K562 (cell line): ENCODE measurements around the gene HIF1A. TPM values are rescaled to one million over a fixed set of nuclear protein-coding genes. Genes with fewer than 3 reads are reported as not detected.

Source experiments
- ATAC-seq: fragments of 200-7000 bp; cut with Tn5 transposase; 3 replicates; pipeline ENCODE4 v1.9.1; 2020; ENCODE audit warnings: moderate library complexity
- BruUV-seq: library from RNA; stranded (reverse); fragments of 400-500 nt; replicated peaks from 2 replicates; lab custom pipeline; 2021; lab: Mats Ljungman, UMichigan
- CTCF ChIA-PET: fragments of 300-600 bp; formaldehyde crosslinking; extraction: SDS; loops from one replicate; lab custom pipeline; 2021; ENCODE audit warnings: low intra/inter-chr PET ratio; lab: Yijun Ruan, JAX
- POLR2A ChIA-PET: fragments of 300-600, 350-650 bp; sonication (Branson Sonifier 250); formaldehyde crosslinking; extraction: SDS; loops from one replicate; lab custom pipeline; 2021; ENCODE audit warnings: antibody characterized with exemption, inconsistent platforms; lab: Yijun Ruan, JAX
- DNase-seq, 4 experiments: peaks; one replicate each; pipeline versions ENCODE4 v3.0.0 to v3.0.0-alpha.2; 2011 to 2018; ENCODE audit warnings: low spot score in 3 of 4, mixed read lengths in 3 of 4; ENCODE audit errors: extremely low read depth in 1 of 4
- FAIRE-seq: peaks from 2 replicates; lab custom pipeline; 2011; peaks lifted over from hg19 to GRCh38; lab: Jason Lieb, UNC
- H2AFZ ChIP-seq: 2 replicates; pipeline ENCODE4 v1.6.0; 2011; ENCODE audit warnings: low read depth, low read length, control low read depth, inconsistent platforms
- H3K27ac ChIP-seq: fragments of 200-600 bp; 3 replicates; pipeline ENCODE4 v1.8.0; 2011; ENCODE audit warnings: low read depth, mild to moderate bottlenecking, control low read depth, inconsistent platforms, low read length, moderate library complexity, mixed read lengths; ENCODE audit errors: extremely low read depth
- H3K27me3 ChIP-seq, 2 experiments: fragments of 300-600 bp in 1 of 2; 2 replicates in 1 of 2; 3 replicates in 1 of 2; pipeline versions ENCODE4 v1.6.0 to v1.8.0; 2011; ENCODE audit warnings: inconsistent platforms in 2 of 2, low read length in 2 of 2, mild to moderate bottlenecking in 1 of 2, mixed read lengths in 1 of 2, moderate library complexity in 1 of 2; ENCODE audit not compliant: control insufficient read depth in 2 of 2, insufficient read depth in 2 of 2
- H3K36me3 ChIP-seq: fragments of 300-600 bp; 3 replicates; pipeline ENCODE4 v1.8.0; 2011; ENCODE audit warnings: mild to moderate bottlenecking, low read length, inconsistent platforms; ENCODE audit not compliant: control insufficient read depth, insufficient read depth
- H3K4me1 ChIP-seq, 2 experiments: fragments of 200-600 bp in 1 of 2; replicated peaks in 1 of 2; 2 replicates in 1 of 2; 3 replicates in 1 of 2; pipeline versions ENCODE4 v1.5.1 to v1.8.0; 2011; ENCODE audit warnings: inconsistent platforms in 2 of 2, low read length in 2 of 2, mild to moderate bottlenecking in 1 of 2, mixed read lengths in 1 of 2, moderate library complexity in 1 of 2; ENCODE audit not compliant: control insufficient read depth in 2 of 2, insufficient read depth in 2 of 2
- H3K4me2 ChIP-seq: 2 replicates; pipeline ENCODE4 v1.6.1; 2011; ENCODE audit warnings: low read length, control low read depth, inconsistent platforms, mixed read lengths; ENCODE audit not compliant: insufficient read depth
- H3K4me3 ChIP-seq: fragments of 200-600 bp; sonication (generic), shearing (Covaris generic); 2 replicates; pipeline ENCODE4 v1.5.1; 2016; ENCODE audit warnings: control low read depth, inconsistent platforms
- H3K79me2 ChIP-seq: fragments of 200-600 bp; 3 replicates; pipeline ENCODE4 v1.8.0; 2011; ENCODE audit warnings: low read length, inconsistent platforms; ENCODE audit not compliant: control insufficient read depth, insufficient read depth
- H3K9ac ChIP-seq, 2 experiments: 2 replicates each; pipeline versions ENCODE4 v1.6.0 to v1.6.1; 2011; ENCODE audit warnings: low read depth in 2 of 2, low read length in 2 of 2, control low read depth in 1 of 2, inconsistent platforms in 1 of 2, mild to moderate bottlenecking in 1 of 2, mixed read lengths in 1 of 2; ENCODE audit not compliant: insufficient read depth in 1 of 2
- H3K9me1 ChIP-seq: one replicate; pipeline ENCODE4 v1.6.0; 2011; ENCODE audit warnings: inconsistent platforms, mild to moderate bottlenecking, low read length, moderate library complexity; ENCODE audit not compliant: control insufficient read depth, insufficient read depth
- H3K9me3 ChIP-seq: replicated peaks from 2 replicates; pipeline ENCODE4 v1.5.1; 2011; ENCODE audit warnings: low read depth, low read length, inconsistent platforms; ENCODE audit not compliant: control insufficient read depth, insufficient read depth
- H4K20me1 ChIP-seq: replicated peaks from 2 replicates; pipeline ENCODE4 v1.6.1; 2011; ENCODE audit warnings: low read length, inconsistent platforms, mixed read lengths; ENCODE audit not compliant: control insufficient read depth, insufficient read depth
- C11orf30 ChIP-seq: fragments of 450-650 bp; IDR thresholded peaks from 2 replicates; pipeline ENCODE4 v1.6.1; 2016; ENCODE audit warnings: low read depth, mild to moderate bottlenecking
- CEBPB ChIP-seq: fragments of 450-650 bp; IDR thresholded peaks from 2 replicates; pipeline ENCODE4 v1.6.1; 2016; ENCODE audit warnings: missing genetic modification characterization, missing compliant biosample characterization
- GTF2A2 ChIP-seq: IDR thresholded peaks from 2 replicates; pipeline ENCODE4 v1.6.1; 2016; ENCODE audit warnings: mild to moderate bottlenecking, missing genetic modification characterization, missing compliant biosample characterization
- POLR3G ChIP-seq: IDR thresholded peaks from 2 replicates; pipeline ENCODE4 v1.6.1; 2011; ENCODE audit not compliant: insufficient read length, insufficient replicate concordance; ENCODE audit errors: extremely low read depth
- SAP30 ChIP-seq: fragments of 200-600 bp; sonication (generic); IDR thresholded peaks from 2 replicates; pipeline ENCODE4 v1.6.1; 2012; ENCODE audit warnings: borderline replicate concordance, low read depth, mild to moderate bottlenecking, moderate library complexity, low read length, control low read depth, inconsistent platforms; ENCODE audit not compliant: insufficient read depth, poor library complexity, severe bottlenecking
- SMARCC2 ChIP-seq: fragments of 450-650 bp; IDR thresholded peaks from 2 replicates; pipeline ENCODE4 v1.6.1; 2017; ENCODE audit warnings: antibody characterized with exemption, moderate library complexity, mild to moderate bottlenecking, low read depth
- ZNF512 ChIP-seq: IDR thresholded peaks from 2 replicates; pipeline ENCODE4 v1.6.1; 2016; ENCODE audit warnings: missing genetic modification characterization, missing compliant biosample characterization
- ZNF639 ChIP-seq, 2 experiments: fragments of 200-800 bp in 1 of 2; sonication (Bioruptor generic) in 1 of 2; sonication (generic) in 1 of 2; formaldehyde crosslinking in 1 of 2; IDR thresholded peaks in 1 of 2; conservative IDR thresholded peaks in 1 of 2; 2 replicates each; pipeline versions ENCODE4 v1.5.0 to v1.6.1; 2016 to 2020; ENCODE audit warnings: missing compliant biosample characterization in 1 of 2, missing genetic modification characterization in 1 of 2, missing genetic modification reagents in 1 of 2
- in situ Hi-C: fragments of 300-500 bp; cut with MboI; formaldehyde crosslinking; loops from 4 replicates; pipeline ENCODE4 v1.15.0; 2018; ENCODE audit warnings: inconsistent platforms, mixed read lengths
- intact Hi-C: fragments of 100-400 bp; cut with micrococcal nuclease; formaldehyde crosslinking; loops from 2 replicates; pipeline ENCODE4 v1.14.2; 2022
- polyA plus RNA-seq, 8 experiments: library from polyadenylated mRNA; depleted of rRNA in 4 of 8; stranded (reverse) in 5 of 8; unstranded in 3 of 8; fragments of >200 nt; fragmentation: Nextera tagmentation in 2 of 8; fragmentation: Illumina TruSeq in 1 of 8; extraction: Ambion mirVana in 2 of 8; extraction: Trizol in 1 of 8; gene quantifications; 2 replicates each; pipeline versions ENCODE4 v1.2.1 to v1.2.3, GENCODE V29; 2011 to 2014; ENCODE audit warnings: inconsistent platforms in 1 of 8, missing spikeins in 1 of 8
- total RNA-seq, 7 experiments: library from RNA; depleted of rRNA in 6 of 7; stranded (reverse); fragments of >200 nt in 6 of 7; fragmentation: Illumina TruSeq in 2 of 7; extraction: Trizol in 2 of 7; gene quantifications; 2 replicates each; pipeline versions ENCODE4 v1.2.1 to v1.2.3, GENCODE V29; 2011 to 2021; ENCODE audit warnings: low replicate concordance in 1 of 7
- TF ChIP-seq, protein P1 (sequence below): fragments of 200-800 bp; sonication (Bioruptor generic); IDR thresholded peaks from 2 replicates; pipeline ENCODE4 v1.6.1; 2016; ENCODE audit warnings: missing genetic modification characterization, missing compliant biosample characterization

HIF1A gene
- total and polyA plus RNA-seq, 9 of the 15 experiments (the other 6 are each of a cell fraction or from before 2014, with no cell fraction given) = 5.9 to 35.3 (median 24.2) TPM

DNA sequence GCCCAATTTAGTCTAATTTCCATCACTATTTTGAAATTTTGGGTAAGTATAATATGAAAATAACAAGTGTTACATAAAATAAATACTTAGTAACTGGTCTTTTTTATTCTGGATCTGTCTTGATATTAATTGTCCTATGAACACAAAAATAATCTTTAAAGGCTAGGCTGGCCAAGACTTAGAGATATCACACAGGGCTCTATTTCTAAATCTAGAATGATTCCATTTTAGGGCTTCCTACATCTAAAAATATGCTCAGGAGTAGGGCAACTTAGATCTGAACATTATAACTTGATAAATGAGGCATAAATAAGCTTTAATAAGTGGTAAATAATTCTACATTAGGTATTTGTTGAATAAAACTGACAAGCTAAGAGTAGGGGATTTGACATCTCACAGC, 43.8 kb downstream of the HIF1A start:
- no peaks in the 10 kb centered on the region for H3K9me1 ChIP-seq
- H3K4me2 ChIP-seq = no peak overlapping the region
- ATAC-seq (no peak), FAIRE-seq (no peak), DNase-seq (no peak)
- intact Hi-C loops = no loop called here
- TSS peak; percentile 20 for BruUV-seq
- H4K20me1 ChIP-seq = no peaks in the 10 kb centered on the region
- peaks cover 23% of the 10 kb centered on the region; the same call in 2 of the 3 replicates for H3K79me2 ChIP-seq
- no peak overlapping the region for H3K9ac ChIP-seq
- H3K27ac ChIP-seq = no peak overlapping the region
- no peak overlapping the region for H3K4me3 ChIP-seq
- H3K4me1 ChIP-seq = no peaks in the 10 kb centered on the region
- no peaks in the 10 kb centered on the region for H3K27me3 ChIP-seq
- TF ChIP-seq SMARCC2 (no peak), CEBPB (tag) (no peak), GTF2A2 (no peak), SAP30 (no peak), C11orf30 (no peak), ZNF639 (CRISPR knock-in tag; conservative IDR thresholded peaks at IDR 0.05 in 1 of 2, IDR thresholded peaks at IDR 0.05 in 1 of 2) (no peak), POLR3G (no peak), ZNF512 (tag) (no peak)
- TF ChIP-seq, protein P1, sequence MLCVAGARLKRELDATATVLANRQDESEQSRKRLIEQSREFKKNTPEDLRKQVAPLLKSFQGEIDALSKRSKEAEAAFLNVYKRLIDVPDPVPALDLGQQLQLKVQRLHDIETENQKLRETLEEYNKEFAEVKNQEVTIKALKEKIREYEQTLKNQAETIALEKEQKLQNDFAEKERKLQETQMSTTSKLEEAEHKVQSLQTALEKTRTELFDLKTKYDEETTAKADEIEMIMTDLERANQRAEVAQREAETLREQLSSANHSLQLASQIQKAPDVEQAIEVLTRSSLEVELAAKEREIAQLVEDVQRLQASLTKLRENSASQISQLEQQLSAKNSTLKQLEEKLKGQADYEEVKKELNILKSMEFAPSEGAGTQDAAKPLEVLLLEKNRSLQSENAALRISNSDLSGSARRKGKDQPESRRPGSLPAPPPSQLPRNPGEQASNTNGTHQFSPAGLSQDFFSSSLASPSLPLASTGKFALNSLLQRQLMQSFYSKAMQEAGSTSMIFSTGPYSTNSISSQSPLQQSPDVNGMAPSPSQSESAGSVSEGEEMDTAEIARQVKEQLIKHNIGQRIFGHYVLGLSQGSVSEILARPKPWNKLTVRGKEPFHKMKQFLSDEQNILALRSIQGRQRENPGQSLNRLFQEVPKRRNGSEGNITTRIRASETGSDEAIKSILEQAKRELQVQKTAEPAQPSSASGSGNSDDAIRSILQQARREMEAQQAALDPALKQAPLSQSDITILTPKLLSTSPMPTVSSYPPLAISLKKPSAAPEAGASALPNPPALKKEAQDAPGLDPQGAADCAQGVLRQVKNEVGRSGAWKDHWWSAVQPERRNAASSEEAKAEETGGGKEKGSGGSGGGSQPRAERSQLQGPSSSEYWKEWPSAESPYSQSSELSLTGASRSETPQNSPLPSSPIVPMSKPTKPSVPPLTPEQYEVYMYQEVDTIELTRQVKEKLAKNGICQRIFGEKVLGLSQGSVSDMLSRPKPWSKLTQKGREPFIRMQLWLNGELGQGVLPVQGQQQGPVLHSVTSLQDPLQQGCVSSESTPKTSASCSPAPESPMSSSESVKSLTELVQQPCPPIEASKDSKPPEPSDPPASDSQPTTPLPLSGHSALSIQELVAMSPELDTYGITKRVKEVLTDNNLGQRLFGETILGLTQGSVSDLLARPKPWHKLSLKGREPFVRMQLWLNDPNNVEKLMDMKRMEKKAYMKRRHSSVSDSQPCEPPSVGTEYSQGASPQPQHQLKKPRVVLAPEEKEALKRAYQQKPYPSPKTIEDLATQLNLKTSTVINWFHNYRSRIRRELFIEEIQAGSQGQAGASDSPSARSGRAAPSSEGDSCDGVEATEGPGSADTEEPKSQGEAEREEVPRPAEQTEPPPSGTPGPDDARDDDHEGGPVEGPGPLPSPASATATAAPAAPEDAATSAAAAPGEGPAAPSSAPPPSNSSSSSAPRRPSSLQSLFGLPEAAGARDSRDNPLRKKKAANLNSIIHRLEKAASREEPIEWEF (CRISPR knock-in tag) = no peak
- peaks cover 77% of the 10 kb centered on the region for H3K36me3 ChIP-seq
- CTCF ChIA-PET = no interaction called here
- in situ Hi-C loops = loop anchor here (10.0 kb wide), 1 partner anchor 274 kb away; no protein-coding TSS in a partner anchor
- H3K9me3 ChIP-seq = no peaks in the 10 kb centered on the region
- no peak overlapping the region for H2AFZ ChIP-seq
- POLR2A ChIA-PET = no interaction called here
